KBM-7 (cell line): ENCODE measurements around the gene EXTL1.

ENCODE experiments used
- DNase-seq: peaks from one replicate; pipeline ENCODE4 v3.0.0-alpha.2; 2015
- in situ Hi-C: fragments of 300-500 bp; cut with MboI; formaldehyde crosslinking; loops from 2 replicates; pipeline ENCODE4 v1.14.3; 2020; ENCODE audit warnings: low sequenced_read_pairs, low pct_unique_long_range_greater_than_20kb, mixed read lengths

Gene EXTL1

DNA sequence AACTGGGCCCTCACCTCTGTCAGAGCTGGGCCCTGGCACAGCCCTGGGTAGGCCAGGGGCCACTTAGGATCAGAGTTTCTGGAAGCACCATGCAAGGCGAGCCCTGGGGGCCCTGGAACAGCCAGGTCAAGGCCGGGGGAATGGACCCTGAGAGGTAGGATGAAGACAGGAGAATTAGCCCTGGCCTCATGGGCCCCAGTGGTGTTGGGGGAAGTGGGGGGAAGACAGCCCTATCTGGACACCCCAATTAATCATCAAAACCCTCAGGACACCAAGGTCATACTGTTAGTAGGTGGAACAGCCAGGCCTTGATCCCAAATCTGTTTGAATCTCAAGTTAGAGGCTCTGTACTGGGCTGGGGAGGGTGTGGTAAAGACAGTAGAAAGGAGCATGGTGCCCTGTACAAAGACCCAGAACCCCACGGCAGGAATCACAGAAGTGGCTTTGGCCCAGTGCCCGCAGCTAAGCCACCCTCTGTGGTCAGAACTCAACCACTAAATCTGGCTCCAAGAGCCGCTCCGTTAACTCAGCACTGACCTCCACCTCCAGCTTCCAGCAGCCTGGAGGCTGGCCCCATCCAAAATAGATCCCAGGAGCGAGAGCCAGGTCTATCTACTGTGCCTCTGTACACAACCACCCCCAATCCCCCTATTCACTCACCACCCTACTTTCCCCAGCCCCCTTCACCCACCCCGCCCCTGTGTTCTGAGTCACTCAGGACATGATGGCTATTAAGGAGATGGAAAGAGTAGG is 59.9 kb downstream of the EXTL1 start:
- no peak for DNase-seq
- in situ Hi-C loops = no loop called here

GRCh38 chr1:26082020-26082350 is 60.4 kb downstream of the EXTL1 start:
- DNase-seq = no peak
- in situ Hi-C loops = no loop called here

GRCh38 chr1:26083208-26083607 is 61.6 kb downstream of the EXTL1 start:
- no peak for DNase-seq
- in situ Hi-C loops = no loop called here

DNA sequence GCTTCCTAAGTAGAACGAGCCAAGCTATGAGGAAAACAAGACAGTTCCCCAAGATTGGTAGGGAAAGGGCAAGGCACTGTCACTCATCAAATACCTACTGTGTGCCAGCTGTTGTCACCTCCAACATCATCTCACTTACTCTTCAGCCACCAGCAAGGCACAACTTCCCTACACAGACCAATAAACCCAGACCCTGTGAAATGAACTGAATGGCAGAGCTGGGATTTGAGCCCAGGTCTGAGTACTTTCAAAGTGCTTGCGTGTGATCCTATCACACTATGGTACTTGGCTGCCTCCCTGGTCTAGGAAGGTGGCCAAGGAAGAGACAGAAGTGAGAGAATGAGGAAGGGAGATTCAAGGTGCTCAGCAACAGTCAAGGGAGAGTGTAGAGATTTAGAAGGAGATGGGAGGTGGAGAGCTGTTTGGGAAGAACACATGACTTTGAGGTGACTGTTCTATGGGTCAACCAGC is 62.6 kb downstream of the EXTL1 start:
- in situ Hi-C loops = no loop called here
- DNase-seq = no peak

- in situ Hi-C loops = no loop called here
These were observed 63.3 kb downstream of the EXTL1 start for GRCh38 chr1:26084844-26085243.

More at GRCh38 chr1:26084844-26085243, 63.3 kb downstream of the EXTL1 start:
- no peak for DNase-seq
